Esophagus squamous epithelium (tissue), 5 donors: Measurements from ENCODE around the gene TMEM141. TPM values are rescaled to one million over a fixed set of nuclear protein-coding genes. Genes with fewer than 3 reads are reported as not detected.

ENCODE experiments used
- DNase-seq: peaks from one replicate; lab custom pipeline; 2025; lab: John Stamatoyannopoulos, UW
- H3K27ac ChIP-seq, 4 donors: fragments of 200-600 bp; sonication (generic); one replicate each; pipeline ENCODE4 v1.5.1; 2016 to 2019; ENCODE audit warnings: mild to moderate bottlenecking in 1 of 4
- H3K27me3 ChIP-seq, 4 donors: fragments of 200-600 bp; sonication (generic); 1 replicate in 3 of 4; 2 replicates in 1 of 4; pipeline versions ENCODE4 v1.5.1 to v1.6.0; 2017 to 2021; ENCODE audit warnings: antibody characterized with exemption in 1 of 4
- H3K36me3 ChIP-seq, 3 donors: fragments of 200-600 bp; sonication (generic); one replicate each; pipeline ENCODE4 v1.5.1; 2016 to 2019
- H3K4me1 ChIP-seq, 3 donors: fragments of 200-600 bp; sonication (generic); one replicate each; pipeline ENCODE4 v1.5.1; 2017 to 2019
- H3K4me3 ChIP-seq, 4 donors: fragments of 200-600 bp; sonication (generic); 1 replicate in 3 of 4; 2 replicates in 1 of 4; pipeline ENCODE4 v1.5.1; 2016 to 2019; ENCODE audit warnings: mild to moderate bottlenecking in 2 of 4, moderate library complexity in 1 of 4
- H3K9me3 ChIP-seq, 3 donors: fragments of 200-600 bp; sonication (generic); one replicate each; pipeline ENCODE4 v1.5.1; 2016 to 2019
- CTCF ChIP-seq, 6 experiments: fragments of 450-650 bp in 4 of 6; fragments of 200-600 bp in 2 of 6; sonication (generic) in 2 of 6; IDR thresholded peaks; one replicate each; pipeline ENCODE4 v1.5.1; 2016 to 2019; ENCODE audit warnings: antibody characterized with exemption in 6 of 6, mild to moderate bottlenecking in 4 of 6, moderate library complexity in 4 of 6
- POLR2A ChIP-seq, 4 donors: fragments of 450-650 bp; IDR thresholded peaks; one replicate each; pipeline ENCODE4 v1.6.1; 2017; ENCODE audit warnings: antibody characterized with exemption in 4 of 4, mild to moderate bottlenecking in 4 of 4, moderate library complexity in 3 of 4
- WGBS, 2 donors: methylation state at CpG; one replicate each; pipeline ENCODE4 v1.1.5; 2018; 5-methylcytosine and 5-hydroxymethylcytosine counted together
- intact Hi-C: fragments of 100-400 bp; cut with DNase I; formaldehyde crosslinking; loops from one replicate; pipeline ENCODE4 v1.15.0; 2022
- total RNA-seq, 4 donors: library from RNA; depleted of rRNA; stranded (reverse); fragments of >200 nt; gene quantifications; one replicate each; pipeline ENCODE4 v1.1.0, GENCODE V29; 2016
- donor health status: DM: yes; HTN: yes; CAD: no.

TMEM141 gene
- total RNA-seq, 4 donors from 2014 or later, result 109 to 129 (median 123) TPM

DNA sequence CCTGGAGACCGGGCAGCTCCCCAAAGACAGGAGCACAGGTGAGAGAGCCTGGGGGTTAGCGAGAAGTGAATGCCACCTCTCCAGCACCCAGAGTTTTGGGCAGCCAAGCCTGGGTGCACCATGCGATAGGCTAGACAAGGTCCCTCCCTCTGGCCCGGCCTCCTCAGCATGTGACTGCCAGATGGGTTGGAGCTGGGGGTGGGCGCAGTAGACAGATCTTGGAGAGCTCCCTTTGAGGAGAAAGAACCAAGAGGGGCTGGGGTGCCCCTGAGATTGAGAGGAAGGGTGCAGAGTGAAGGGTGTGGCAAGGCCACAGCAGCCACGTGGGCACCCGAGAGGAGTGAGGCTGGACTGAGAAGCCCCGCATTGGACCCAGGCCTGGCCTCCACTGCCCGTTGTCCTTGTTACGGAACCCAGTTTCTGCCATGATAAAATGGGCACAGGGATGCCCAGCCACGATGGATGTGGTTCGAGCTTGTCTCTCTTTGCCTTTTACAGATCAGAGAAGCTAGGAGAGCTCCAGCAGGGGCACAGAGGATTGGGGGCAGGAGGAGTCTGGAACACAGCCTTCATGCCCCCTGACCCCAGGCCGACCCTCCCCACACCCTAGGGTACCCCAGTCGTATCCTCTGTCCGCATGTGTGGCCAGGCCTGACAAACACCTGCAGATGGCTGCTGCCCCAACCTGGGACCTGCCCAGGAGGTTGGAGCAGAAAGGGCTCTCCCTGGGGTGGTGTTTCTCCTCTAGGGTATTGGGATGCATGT lies 1.4 kb downstream of the TMEM141 start:
- Histone ChIP-seq H3K27ac (peak overlapping the region in 3 of 4 donors; percentile 99), H3K4me3 (peak overlapping the region in 3 of 4 donors; percentile 77 to 90 (median 81)), H3K27me3 (peaks cover 0 to 22% (median 0%) of the 10 kb centered on the region in 4 donors), H3K36me3 (peaks cover 0 to 23% (median 3%) of the 10 kb centered on the region in 3 donors), H3K4me1 (peaks cover 11 to 52% (median 17%) of the 10 kb centered on the region in 3 donors), H3K9me3 (no peaks in the 10 kb centered on the region)
- WGBS, 2 donors, result 69 to 77% methylated on average over 10 to 11 of the region's 15 CpGs
- TF ChIP-seq CTCF (IDR thresholded peaks at IDR 0.05) (no peak), POLR2A (IDR thresholded peaks at IDR 0.05) (no peak)
- intact Hi-C loops, result no loop called here
- no peak for DNase-seq

GRCh38 chr9:136793086-136793946 lies 2.2 kb downstream of the TMEM141 start:
- H3K9me3 ChIP-seq, result no peaks in the 10 kb centered on the region
- intact Hi-C loops, result no loop called here

DNA sequence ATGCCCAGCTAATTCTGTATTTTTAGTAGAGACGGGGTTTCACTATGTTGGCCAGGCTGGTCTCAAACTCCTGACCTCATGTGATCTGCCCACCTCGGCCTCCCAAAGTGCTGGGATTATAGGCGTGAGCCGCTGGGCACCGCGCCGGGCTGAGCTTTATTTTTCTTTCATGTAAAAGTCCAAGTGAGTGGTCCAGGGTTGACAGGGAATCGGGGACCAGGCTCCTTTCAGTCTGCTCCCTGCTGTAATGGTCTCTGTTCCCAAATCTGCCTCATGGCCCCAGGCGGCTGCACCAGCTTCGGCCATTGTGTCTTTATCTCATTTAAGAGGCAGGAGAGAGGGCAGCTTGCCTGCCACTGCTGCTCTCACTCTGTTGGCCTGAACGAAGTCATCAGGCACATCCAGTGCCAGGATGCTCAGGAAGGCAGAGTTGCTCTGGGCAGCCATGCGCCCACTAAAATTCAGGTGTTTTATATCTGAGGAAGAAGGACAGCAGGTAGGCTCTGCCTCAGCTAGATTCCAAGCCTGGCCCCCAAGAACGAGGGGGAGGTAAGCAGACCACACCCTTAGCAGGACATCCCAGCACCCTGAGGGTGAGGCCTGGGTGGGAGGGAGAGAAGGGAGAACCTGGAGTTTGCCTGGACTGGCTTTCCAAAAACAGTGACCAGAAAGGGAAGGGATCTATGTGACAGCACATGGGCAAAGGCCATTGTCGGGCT lies 3.3 kb downstream of the TMEM141 start:
- Histone ChIP-seq H3K4me1 (peaks cover 17 to 58% (median 23%) of the 10 kb centered on the region in 3 donors), H3K36me3 (peaks cover 0 to 23% (median 3%) of the 10 kb centered on the region in 3 donors), H3K27ac (no peak overlapping the region), H3K27me3 (peaks cover 0 to 42% (median 12%) of the 10 kb centered on the region in 4 donors), H3K9me3 (no peaks in the 10 kb centered on the region), H3K4me3 (no peak overlapping the region)
- TF ChIP-seq CTCF (IDR thresholded peaks at IDR 0.05), result no peak
- no peak for TF ChIP-seq POLR2A (IDR thresholded peaks at IDR 0.05)
- DNase-seq, result no peak
- WGBS, 2 donors, result 85 to 92% methylated on average over 9 to 11 of the region's 14 CpGs
- intact Hi-C loops, result no loop called here

More at GRCh38 chr9:136793086-136793946, 2.2 kb downstream of the TMEM141 start:
- Histone ChIP-seq H3K27me3 (peaks cover 0 to 30% (median 2%) of the 10 kb centered on the region in 4 donors), H3K4me1 (peaks cover 11 to 48% (median 17%) of the 10 kb centered on the region in 3 donors), H3K27ac (no peak overlapping the region), H3K36me3 (peaks cover 0 to 23% (median 3%) of the 10 kb centered on the region in 3 donors), H3K4me3 (no peak overlapping the region)
- no peak for TF ChIP-seq POLR2A (IDR thresholded peaks at IDR 0.05)
- no peak for TF ChIP-seq CTCF (IDR thresholded peaks at IDR 0.05)
- WGBS, 2 donors, result 72 to 75% methylated on average over 15 to 16 of the region's 17 CpGs
- DNase-seq, result no peak

DNA sequence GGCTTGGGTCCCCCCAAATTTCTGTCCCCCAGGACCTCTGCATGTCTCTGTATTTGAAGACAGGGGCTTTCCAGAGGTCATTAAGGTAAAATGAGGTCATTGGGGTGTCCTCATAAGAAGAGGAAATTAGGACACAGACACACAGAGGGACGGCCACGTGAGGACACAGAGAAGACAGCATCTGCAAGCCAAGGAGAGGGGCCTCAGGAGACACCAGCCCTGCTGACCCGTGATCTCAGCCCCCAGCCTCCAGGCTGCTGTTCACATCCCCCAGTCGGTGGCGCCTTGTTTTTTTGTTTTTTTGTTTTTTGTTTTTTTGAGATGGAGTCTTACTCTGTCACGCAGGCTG lies 3.8 kb downstream of the TMEM141 start:
- peaks cover 23 to 60% (median 26%) of the 10 kb centered on the region in 3 donors for H3K4me1 ChIP-seq
- intact Hi-C loops, result no loop called here
- no peak overlapping the region for H3K4me3 ChIP-seq
- no peak for TF ChIP-seq CTCF (IDR thresholded peaks at IDR 0.05)
- no peak for TF ChIP-seq POLR2A (IDR thresholded peaks at IDR 0.05)
- no peak overlapping the region for H3K27ac ChIP-seq
- peaks cover 0 to 47% (median 16%) of the 10 kb centered on the region in 4 donors for H3K27me3 ChIP-seq
- no peak for DNase-seq
- WGBS, 2 donors, result 69 to 78% methylated on average over 5 to 6 of the region's 6 CpGs
- peaks cover 0 to 23% (median 3%) of the 10 kb centered on the region in 3 donors for H3K36me3 ChIP-seq
- no peaks in the 10 kb centered on the region for H3K9me3 ChIP-seq
